ENCODE results near the gene CBY2.

- TF ChIP-seq CTCF (conservative IDR thresholded peaks at IDR 0.05; ENCODE audit: low read depth, low read length), result no peak
- TF ChIP-seq EZH2 (IDR thresholded peaks at IDR 0.05; ENCODE audit: low read length, unreplicated experiment), result no peak
Observed at GRCh38 chr13:45707516-45708100, 5.5 kb downstream of the CBY2 start.
